ENCODE data around the gene JPH4. TPM values are rescaled to one million over a fixed set of nuclear protein-coding genes. Genes with fewer than 3 reads are reported as not detected.

The JPH4 gene
- total and polyA plus RNA-seq, 2 of the 8 experiments (the other 6 are each of a cell fraction or from before 2014, with no cell fraction given), result 23.9 to 46.7 TPM

- TF ChIP-seq RBBP5 (IDR thresholded peaks at IDR 0.05; ENCODE audit: borderline replicate concordance, low read depth, low read length), result no peak
- no peak for TF ChIP-seq ATF2 (IDR thresholded peaks at IDR 0.05; ENCODE audit: low read length)
- TF ChIP-seq ATF3 (IDR thresholded peaks at IDR 0.05; ENCODE audit: insufficient read depth, low read depth, low read length), result no peak
- TF ChIP-seq KDM1A (IDR thresholded peaks at IDR 0.05; ENCODE audit: borderline replicate concordance, low read length), result no peak
Observed at GRCh38 chr14:23614395-23614828, 35.8 kb upstream of the JPH4 start (continued).

Data from H1 (cell line).